Smooth muscle cell (in vitro differentiated cells): ENCODE results near the gene MFAP3L. TPM values are rescaled to one million over a fixed set of nuclear protein-coding genes. Genes with fewer than 3 reads are reported as not detected.

ENCODE experiments used
- DNase-seq: peaks from one replicate; lab custom pipeline; 2025; ENCODE audit not compliant: unreplicated experiment; lab: John Stamatoyannopoulos, UW
- H2AFZ ChIP-seq: fragments of 200-600 bp; sonication (generic); 2 replicates; pipeline ENCODE4 v1.6.0; 2016; ENCODE audit warnings: antibody characterized with exemption, low read depth, mild to moderate bottlenecking
- H3F3A ChIP-seq: fragments of 200-600 bp; sonication (generic); 2 replicates; pipeline ENCODE4 v1.6.0; 2017; ENCODE audit warnings: antibody characterized with exemption, low read depth
- H3K27ac ChIP-seq: fragments of 200-600 bp; sonication (generic); 2 replicates; pipeline ENCODE4 v1.5.1; 2016; ENCODE audit warnings: low read depth, mild to moderate bottlenecking
- H3K27me3 ChIP-seq: fragments of 200-600 bp; sonication (generic); 2 replicates; pipeline ENCODE4 v1.6.1; 2016; ENCODE audit warnings: low read depth, mild to moderate bottlenecking
- H3K36me3 ChIP-seq: fragments of 200-600 bp; sonication (generic); 2 replicates; pipeline ENCODE4 v1.5.1; 2016; ENCODE audit warnings: low read depth
- H3K4me1 ChIP-seq: fragments of 200-600 bp; sonication (generic); 2 replicates; pipeline ENCODE4 v1.5.1; 2016; ENCODE audit warnings: low read depth
- H3K4me2 ChIP-seq: fragments of 200-600 bp; sonication (generic); 2 replicates; pipeline ENCODE4 v1.6.0; 2016; ENCODE audit warnings: mild to moderate bottlenecking
- H3K4me3 ChIP-seq: fragments of 200-600 bp; sonication (generic); 2 replicates; pipeline ENCODE4 v1.5.1; 2016; ENCODE audit warnings: mild to moderate bottlenecking
- H3K79me2 ChIP-seq: fragments of 200-600 bp; sonication (generic); 2 replicates; pipeline ENCODE4 v1.6.0; 2016; ENCODE audit warnings: low read depth, mild to moderate bottlenecking
- H3K9ac ChIP-seq: fragments of 200-600 bp; sonication (generic); 2 replicates; pipeline ENCODE4 v1.6.0; 2016; ENCODE audit warnings: low read depth
- H3K9me3 ChIP-seq: fragments of 200-600 bp; sonication (generic); replicated peaks from 2 replicates; pipeline ENCODE4 v1.5.1; 2016; ENCODE audit warnings: low read depth
- H4K20me1 ChIP-seq: fragments of 200-600 bp; sonication (generic); 2 replicates; pipeline ENCODE4 v1.6.0; 2016; ENCODE audit warnings: low read depth
- WGBS: methylation state at CpG from one replicate; pipeline ENCODE4 v1.1.7; 2016; ENCODE audit warnings: low lambda C conversion rate; 5-methylcytosine and 5-hydroxymethylcytosine counted together
- polyA plus RNA-seq: library from polyadenylated mRNA; unstranded; fragments of >200 nt; fragmentation: Nextera tagmentation; extraction: Ambion mirVana; gene quantifications from 2 replicates; pipeline ENCODE4 v1.2.1, GENCODE V29; 2016
- total RNA-seq: library from RNA; depleted of rRNA; stranded (reverse); fragments of >200 nt; gene quantifications from 2 replicates; pipeline ENCODE4 v1.2.3, GENCODE V29; 2014
- TF ChIP-seq, protein P1 (sequence below): fragments of 200-600 bp; sonication (generic); IDR thresholded peaks from 2 replicates; pipeline ENCODE4 v1.5.1; 2017; ENCODE audit warnings: borderline replicate concordance, mild to moderate bottlenecking, antibody characterized with exemption; ENCODE audit not compliant: insufficient read depth, poor library complexity, severe bottlenecking

Gene MFAP3L
- total and polyA plus RNA-seq, 2 experiments from 2014 or later = 2.0 to 27.4 TPM

DNA sequence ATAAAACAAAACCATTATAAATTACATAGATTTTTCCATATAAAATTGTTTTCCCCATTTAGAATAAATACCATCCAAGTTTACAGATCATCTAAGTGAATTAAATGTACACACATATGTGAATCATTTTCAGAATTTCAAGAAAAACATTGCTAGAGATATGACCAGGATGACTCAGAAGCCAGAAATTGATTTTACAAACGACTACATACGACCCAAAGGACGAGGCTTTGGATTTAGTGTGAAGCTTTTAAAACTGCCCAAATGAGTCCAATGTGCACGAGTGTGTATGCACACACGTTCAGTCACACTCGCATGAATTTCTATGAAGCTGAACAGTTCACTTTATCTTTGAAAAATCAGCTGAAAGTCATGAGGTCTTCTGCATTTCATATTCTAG lies 37.9 kb downstream of the MFAP3L start:
- H3K27me3 ChIP-seq = no peaks in the 10 kb centered on the region
- TF ChIP-seq, protein P1, sequence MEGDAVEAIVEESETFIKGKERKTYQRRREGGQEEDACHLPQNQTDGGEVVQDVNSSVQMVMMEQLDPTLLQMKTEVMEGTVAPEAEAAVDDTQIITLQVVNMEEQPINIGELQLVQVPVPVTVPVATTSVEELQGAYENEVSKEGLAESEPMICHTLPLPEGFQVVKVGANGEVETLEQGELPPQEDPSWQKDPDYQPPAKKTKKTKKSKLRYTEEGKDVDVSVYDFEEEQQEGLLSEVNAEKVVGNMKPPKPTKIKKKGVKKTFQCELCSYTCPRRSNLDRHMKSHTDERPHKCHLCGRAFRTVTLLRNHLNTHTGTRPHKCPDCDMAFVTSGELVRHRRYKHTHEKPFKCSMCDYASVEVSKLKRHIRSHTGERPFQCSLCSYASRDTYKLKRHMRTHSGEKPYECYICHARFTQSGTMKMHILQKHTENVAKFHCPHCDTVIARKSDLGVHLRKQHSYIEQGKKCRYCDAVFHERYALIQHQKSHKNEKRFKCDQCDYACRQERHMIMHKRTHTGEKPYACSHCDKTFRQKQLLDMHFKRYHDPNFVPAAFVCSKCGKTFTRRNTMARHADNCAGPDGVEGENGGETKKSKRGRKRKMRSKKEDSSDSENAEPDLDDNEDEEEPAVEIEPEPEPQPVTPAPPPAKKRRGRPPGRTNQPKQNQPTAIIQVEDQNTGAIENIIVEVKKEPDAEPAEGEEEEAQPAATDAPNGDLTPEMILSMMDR = no peak
- H3K9ac ChIP-seq = no peak overlapping the region
- H2AFZ ChIP-seq = no peak overlapping the region
- DNase-seq = no peak
- no peak overlapping the region for H3K27ac ChIP-seq
- H3K9me3 ChIP-seq = no peaks in the 10 kb centered on the region
- H3K79me2 ChIP-seq = no peaks in the 10 kb centered on the region
- H3K4me1 ChIP-seq = peaks cover 16% of the 10 kb centered on the region
- WGBS = 67% methylated on average over 6 of the region's 6 CpGs
- H3K4me2 ChIP-seq = no peak overlapping the region
- no peaks in the 10 kb centered on the region for H3K36me3 ChIP-seq
- H3K4me3 ChIP-seq = no peak overlapping the region
- no peaks in the 10 kb centered on the region for H4K20me1 ChIP-seq
- no peaks in the 10 kb centered on the region for H3F3A ChIP-seq

DNA sequence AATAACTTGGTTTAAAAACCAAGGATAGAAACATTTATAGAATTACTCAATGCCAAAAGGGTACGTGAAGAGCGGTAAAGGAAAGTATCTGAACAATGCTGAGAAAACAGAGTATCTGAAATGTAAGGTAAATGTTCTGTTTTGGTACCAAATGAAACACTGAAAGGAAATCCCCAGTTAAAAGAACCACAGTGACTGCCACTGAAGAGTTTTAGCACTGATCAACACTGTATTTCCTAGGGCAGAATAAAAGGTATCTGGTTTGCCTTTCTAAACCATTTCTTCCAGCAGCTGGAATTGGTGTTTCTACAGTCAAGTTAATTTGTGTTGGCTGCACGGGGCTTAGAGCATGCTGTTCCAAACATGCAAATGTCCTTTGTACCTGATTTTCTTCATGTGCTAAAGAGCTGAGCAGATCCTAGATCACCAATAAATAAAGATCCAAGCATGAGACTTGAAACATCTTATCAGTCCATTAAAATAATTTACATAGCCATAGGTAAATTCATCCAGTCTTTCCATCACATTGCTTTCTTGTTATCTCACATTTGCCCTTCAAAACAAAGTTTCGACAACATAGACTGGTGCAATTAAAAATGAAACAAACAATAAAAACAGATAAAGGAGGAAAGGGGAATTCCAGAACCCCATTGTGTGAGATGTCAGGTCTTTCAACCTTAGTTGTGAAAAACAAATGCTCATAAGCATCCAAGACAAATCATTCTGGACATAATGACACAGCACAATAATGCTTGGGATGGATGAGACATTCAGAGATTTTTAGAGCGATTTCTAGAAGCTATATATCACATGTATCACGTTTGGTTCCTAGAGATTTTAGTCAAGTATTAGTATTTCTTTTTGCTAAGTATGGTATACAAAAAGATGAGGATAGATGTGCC lies 38.6 kb downstream of the MFAP3L start:
- Histone ChIP-seq H3K9me3 (no peaks in the 10 kb centered on the region), H4K20me1 (no peaks in the 10 kb centered on the region), H3K9ac (no peak overlapping the region), H2AFZ (no peak overlapping the region), H3K27me3 (no peaks in the 10 kb centered on the region), H3K4me3 (no peak overlapping the region), H3F3A (no peaks in the 10 kb centered on the region), H3K79me2 (no peaks in the 10 kb centered on the region), H3K36me3 (no peaks in the 10 kb centered on the region), H3K4me2 (no peak overlapping the region), H3K27ac (no peak overlapping the region), H3K4me1 (peaks cover 16% of the 10 kb centered on the region)
- WGBS = 83% methylated on average over 6 of the region's 6 CpGs
- DNase-seq = no peak
- TF ChIP-seq, protein P1 = no peak

GRCh38 chr4:169986369-169986768 lies 39.8 kb downstream of the MFAP3L start:
- no peak overlapping the region for H3K4me2 ChIP-seq
- DNase-seq = no peak
- TF ChIP-seq, protein P1 = no peak
- H2AFZ ChIP-seq = no peak overlapping the region
- H3F3A ChIP-seq = no peaks in the 10 kb centered on the region
- no peak overlapping the region for H3K4me3 ChIP-seq
- H3K79me2 ChIP-seq = no peaks in the 10 kb centered on the region
- H3K36me3 ChIP-seq = no peaks in the 10 kb centered on the region
- H3K27me3 ChIP-seq = no peaks in the 10 kb centered on the region
- H3K9me3 ChIP-seq = no peaks in the 10 kb centered on the region
- H3K27ac ChIP-seq = no peak overlapping the region
- WGBS = 92% methylated on average over 2 of the region's 2 CpGs
- no peaks in the 10 kb centered on the region for H4K20me1 ChIP-seq
- H3K4me1 ChIP-seq = peaks cover 16% of the 10 kb centered on the region
- H3K9ac ChIP-seq = no peak overlapping the region
